ENCODE results near the gene SLC19A1.

DNA sequence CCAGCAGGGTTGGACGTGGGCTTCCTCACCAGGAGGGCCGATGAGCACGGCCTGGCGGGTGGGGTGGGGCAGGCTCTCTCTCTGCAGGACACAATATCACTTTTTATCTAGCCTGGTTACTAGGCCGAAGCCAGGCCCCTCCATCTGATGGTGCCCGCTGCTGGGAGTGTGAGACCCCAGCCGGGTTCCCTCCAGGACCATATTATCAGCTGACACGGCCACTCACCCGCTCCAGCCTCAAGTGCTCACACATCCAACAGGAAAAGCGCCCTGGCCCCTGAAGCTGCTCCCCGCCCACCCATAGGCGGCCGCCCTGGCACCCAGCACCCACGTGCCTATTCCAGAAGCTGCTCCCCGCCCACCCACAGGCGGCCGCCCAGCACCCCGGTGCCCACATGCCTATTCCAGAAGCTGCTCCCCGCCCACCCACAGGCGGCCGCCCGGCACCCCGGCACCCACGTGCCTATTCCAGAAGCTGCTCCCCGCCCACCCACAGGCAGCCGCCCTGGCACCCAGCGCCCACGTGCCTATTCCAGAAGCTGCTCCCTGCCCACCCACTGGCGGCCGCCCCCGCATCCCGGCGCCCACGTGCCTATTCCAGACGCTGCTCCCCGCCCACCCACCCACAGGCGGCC is 5.0 kb downstream of the SLC19A1 start:
- TF ChIP-seq, protein P1, sequence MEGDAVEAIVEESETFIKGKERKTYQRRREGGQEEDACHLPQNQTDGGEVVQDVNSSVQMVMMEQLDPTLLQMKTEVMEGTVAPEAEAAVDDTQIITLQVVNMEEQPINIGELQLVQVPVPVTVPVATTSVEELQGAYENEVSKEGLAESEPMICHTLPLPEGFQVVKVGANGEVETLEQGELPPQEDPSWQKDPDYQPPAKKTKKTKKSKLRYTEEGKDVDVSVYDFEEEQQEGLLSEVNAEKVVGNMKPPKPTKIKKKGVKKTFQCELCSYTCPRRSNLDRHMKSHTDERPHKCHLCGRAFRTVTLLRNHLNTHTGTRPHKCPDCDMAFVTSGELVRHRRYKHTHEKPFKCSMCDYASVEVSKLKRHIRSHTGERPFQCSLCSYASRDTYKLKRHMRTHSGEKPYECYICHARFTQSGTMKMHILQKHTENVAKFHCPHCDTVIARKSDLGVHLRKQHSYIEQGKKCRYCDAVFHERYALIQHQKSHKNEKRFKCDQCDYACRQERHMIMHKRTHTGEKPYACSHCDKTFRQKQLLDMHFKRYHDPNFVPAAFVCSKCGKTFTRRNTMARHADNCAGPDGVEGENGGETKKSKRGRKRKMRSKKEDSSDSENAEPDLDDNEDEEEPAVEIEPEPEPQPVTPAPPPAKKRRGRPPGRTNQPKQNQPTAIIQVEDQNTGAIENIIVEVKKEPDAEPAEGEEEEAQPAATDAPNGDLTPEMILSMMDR (IDR thresholded peaks at IDR 0.05), result no peak
- TF ChIP-seq POLR2A (IDR thresholded peaks at IDR 0.05), result no peak

Data from Peyer's patch (tissue), 4 donors.